Measurements from ENCODE around the gene ADAMTS14.

GRCh38 chr10:70799124-70799523, 126.8 kb downstream of the ADAMTS14 start:
- TF ChIP-seq CTCF (conservative IDR thresholded peaks at IDR 0.05) (no peak), EZH2 (IDR thresholded peaks at IDR 0.05; ENCODE audit: low read depth) (no peak)
